ENCODE results near the gene SCMH1.
A peak's percentile ranks its signal among the peaks of the same experiment; 100 is the strongest.

The SCMH1 gene

GRCh38 chr1:41240781-41241353, 1.2 kb downstream of the SCMH1 start (continued):
- TF ChIP-seq ZBTB17 (tag by site-specific recombination; IDR thresholded peaks at IDR 0.05) (peak; percentile 33; the same call in 1 of the 2 replicates), ZFP37 (tag by site-specific recombination; IDR thresholded peaks at IDR 0.05) (0 out of 2 replicates have a peak, but pooled peaks have one; percentile 60), ZNF785 (tag by site-specific recombination; IDR thresholded peaks at IDR 0.05) (no peak), ZBTB10 (tag by site-specific recombination; IDR thresholded peaks at IDR 0.05) (peak; percentile 62; the same call in 1 of the 2 replicates), ZNF530 (tag by site-specific recombination; IDR thresholded peaks at IDR 0.05; ENCODE audit: low read depth) (no peak), ZNF629 (tag by site-specific recombination; IDR thresholded peaks at IDR 0.05) (0 out of 2 replicates have a peak, but pooled peaks have one; percentile 12), ZFP3 (tag by site-specific recombination; IDR thresholded peaks at IDR 0.05; ENCODE audit: low read depth) (no peak), ZFP41 (tag by site-specific recombination; IDR thresholded peaks at IDR 0.05; ENCODE audit: borderline replicate concordance) (no peak), HOXD13 (CRISPR knock-in tag; IDR thresholded peaks at IDR 0.05; ENCODE audit: borderline replicate concordance) (no peak), ZNF639 (tag by site-specific recombination; IDR thresholded peaks at IDR 0.05) (no peak), ZNF398 (tag by site-specific recombination; IDR thresholded peaks at IDR 0.05) (no peak), ZSCAN5A (tag by site-specific recombination; IDR thresholded peaks at IDR 0.05) (no peak)

- Histone ChIP-seq H3K36me3 (ENCODE audit: control insufficient read depth in 2 of 2, insufficient read depth in 1 of 2, low read length in 2 of 2) (no peaks in the 10 kb centered on the region), H3K4me1 (ENCODE audit: control insufficient read depth, insufficient read depth, low read length) (peaks cover under 1% of the 10 kb centered on the region; the same call in 1 of the 2 replicates), H3K4me3 (ENCODE audit: low read depth, low read length) (no peak overlapping the region), H3K27ac (ENCODE audit: extremely low read depth, low read depth, low read length) (no peak overlapping the region), H3K9me3 (ENCODE audit: control insufficient read depth, insufficient read depth, low read depth, low read length) (no peaks in the 10 kb centered on the region)
- ChIA-PET CTCF (interaction anchor here (0.6 to 1.0 kb wide), 5 partner anchors 92 to 382 kb away, joined by 3 to 5 read pairs (median 3); no protein-coding TSS in a partner anchor), POLR2A (interaction anchor here (0.6 kb wide), 1 partner anchor 26 kb away, joined by 3 read pairs; no protein-coding TSS in a partner anchor)
- TF ChIP-seq ZNF391 (tag by site-specific recombination; IDR thresholded peaks at IDR 0.05; ENCODE audit: borderline replicate concordance, low read depth): no peak
- peak; percentile 95 for TF ChIP-seq PRDM6 (tag by site-specific recombination; IDR thresholded peaks at IDR 0.05)
- peak; percentile 2; the same call in 1 of the 2 replicates for TF ChIP-seq ZNF654 (tag by site-specific recombination; IDR thresholded peaks at IDR 0.05; ENCODE audit: low read depth)
- TF ChIP-seq TRIM28 (IDR thresholded peaks at IDR 0.05; ENCODE audit: borderline replicate concordance, low read length): peak; percentile 98
- TF ChIP-seq ZBTB44 (tag by site-specific recombination; IDR thresholded peaks at IDR 0.05): peak; percentile 34; the same call in 1 of the 2 replicates
- peak; percentile 79 for TF ChIP-seq SP7 (tag by site-specific recombination; IDR thresholded peaks at IDR 0.05)
- TF ChIP-seq TCF7L2 (IDR thresholded peaks at IDR 0.05; ENCODE audit: borderline replicate concordance, low read depth, low read length): peak; percentile 76; the same call in 1 of the 2 replicates
- no peak for TF ChIP-seq ZIC2 (tag by site-specific recombination; IDR thresholded peaks at IDR 0.05)
- TF ChIP-seq SETDB1 (IDR thresholded peaks at IDR 0.05; ENCODE audit: insufficient read length, low read length): peak; percentile 91
- TF ChIP-seq ZNF610 (tag by site-specific recombination; IDR thresholded peaks at IDR 0.05; ENCODE audit: borderline replicate concordance): 0 out of 2 replicates have a peak, but pooled peaks have one; percentile 26
- TF ChIP-seq ZNF571 (tag by site-specific recombination; IDR thresholded peaks at IDR 0.05): no peak
- TF ChIP-seq ZSCAN30 (tag by site-specific recombination; IDR thresholded peaks at IDR 0.05): peak; percentile 51; the same call in 1 of the 2 replicates
- TF ChIP-seq ZBTB8A (tag by site-specific recombination; IDR thresholded peaks at IDR 0.05): 0 out of 2 replicates have a peak, but pooled peaks have one; percentile 19
These were observed 2.0 kb downstream of the SCMH1 start for GRCh38 chr1:41239988-41240610.
